ENCODE data around the gene PCDHGA1. TPM values are rescaled to one million over a fixed set of nuclear protein-coding genes. Genes with fewer than 3 reads are reported as not detected.

The PCDHGA1 gene
- total RNA-seq, 4 donors from 2014 or later = 0.12 to 2.2 (median 0.59) TPM

GRCh38 chr5:141476132-141476911 is 146.0 kb downstream of the PCDHGA1 start:
- no peak for DNase-seq (ENCODE audit: low spot score)
- no peak for TF ChIP-seq CTCF (IDR thresholded peaks at IDR 0.05)

GRCh38 chr5:141477044-141477575 is 146.8 kb downstream of the PCDHGA1 start:
- DNase-seq (ENCODE audit: low spot score) = no peak
- ATAC-seq (ENCODE audit: low FRiP score) = no peak
- no peak for TF ChIP-seq CTCF (IDR thresholded peaks at IDR 0.05)

More at GRCh38 chr5:141476132-141476911, 146.0 kb downstream of the PCDHGA1 start:
- ATAC-seq (ENCODE audit: low FRiP score) = peak; percentile 46

- no peak for TF ChIP-seq CTCF (IDR thresholded peaks at IDR 0.05)
- DNase-seq (ENCODE audit: low spot score) (no peak), ATAC-seq (ENCODE audit: low FRiP score) (no peak)
Measured at GRCh38 chr5:141477815-141478214, 147.5 kb downstream of the PCDHGA1 start.

- no peak for TF ChIP-seq CTCF (IDR thresholded peaks at IDR 0.05)
- no peak for DNase-seq (ENCODE audit: low spot score)
- ATAC-seq (ENCODE audit: low FRiP score) = no peak
Measured at GRCh38 chr5:141478321-141478945, 148.1 kb downstream of the PCDHGA1 start.

GRCh38 chr5:141479776-141480175 is 149.5 kb downstream of the PCDHGA1 start:
- DNase-seq (ENCODE audit: low spot score) = no peak
- no peak for ATAC-seq (ENCODE audit: low FRiP score)
- TF ChIP-seq CTCF (IDR thresholded peaks at IDR 0.05) = no peak

GRCh38 chr5:141483902-141484301 is 153.6 kb downstream of the PCDHGA1 start:
- DNase-seq (ENCODE audit: low spot score) = no peak
- TF ChIP-seq CTCF (IDR thresholded peaks at IDR 0.05) = no peak
- ATAC-seq (ENCODE audit: low FRiP score) = no peak

Measured in omental fat pad (tissue), 4 donors.